Ovary (tissue), 3 donors: Measurements from ENCODE around the gene DPP3.

Experiments used
- EP300 ChIP-seq: sonication (generic); formaldehyde crosslinking; IDR thresholded peaks from one replicate; pipeline ENCODE4 v1.6.1; 2017; ENCODE audit warnings: antibody characterized with exemption
- POLR2A ChIP-seq: fragments of 450-650 bp; IDR thresholded peaks from one replicate; pipeline ENCODE4 v1.6.1; 2017; ENCODE audit warnings: antibody characterized with exemption, mild to moderate bottlenecking, moderate library complexity
- TF ChIP-seq, protein P1 (sequence below), 3 donors: fragments of 450-650 bp in 2 of 3; fragments of 200-600 bp in 1 of 3; IDR thresholded peaks; one replicate each; pipeline versions ENCODE4 v1.5.1 to v1.8.0; 2016 to 2022; ENCODE audit warnings: antibody characterized with exemption in 3 of 3, mild to moderate bottlenecking in 1 of 3
- donor health status: DM: no; HTN: no; CAD: no.

DNA sequence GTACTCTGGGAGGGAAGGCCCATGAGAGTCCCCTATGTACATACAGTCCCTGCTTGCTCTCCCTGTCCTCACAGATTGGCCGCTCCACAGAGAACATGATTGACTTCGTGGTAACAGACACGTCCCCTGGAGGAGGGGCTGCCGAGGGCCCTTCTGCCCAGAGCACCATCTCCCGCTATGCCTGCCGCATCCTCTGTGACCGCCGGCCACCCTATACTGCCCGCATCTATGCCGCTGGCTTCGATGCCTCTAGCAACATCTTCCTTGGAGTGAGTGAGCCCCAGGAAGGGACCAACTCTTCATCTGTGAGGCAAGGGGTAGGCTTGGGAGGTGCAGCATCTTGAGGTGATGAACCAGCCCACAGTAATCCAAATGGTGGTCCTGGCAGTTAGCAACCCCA, 7.1 kb upstream of the DPP3 start:
- TF ChIP-seq, protein P1, sequence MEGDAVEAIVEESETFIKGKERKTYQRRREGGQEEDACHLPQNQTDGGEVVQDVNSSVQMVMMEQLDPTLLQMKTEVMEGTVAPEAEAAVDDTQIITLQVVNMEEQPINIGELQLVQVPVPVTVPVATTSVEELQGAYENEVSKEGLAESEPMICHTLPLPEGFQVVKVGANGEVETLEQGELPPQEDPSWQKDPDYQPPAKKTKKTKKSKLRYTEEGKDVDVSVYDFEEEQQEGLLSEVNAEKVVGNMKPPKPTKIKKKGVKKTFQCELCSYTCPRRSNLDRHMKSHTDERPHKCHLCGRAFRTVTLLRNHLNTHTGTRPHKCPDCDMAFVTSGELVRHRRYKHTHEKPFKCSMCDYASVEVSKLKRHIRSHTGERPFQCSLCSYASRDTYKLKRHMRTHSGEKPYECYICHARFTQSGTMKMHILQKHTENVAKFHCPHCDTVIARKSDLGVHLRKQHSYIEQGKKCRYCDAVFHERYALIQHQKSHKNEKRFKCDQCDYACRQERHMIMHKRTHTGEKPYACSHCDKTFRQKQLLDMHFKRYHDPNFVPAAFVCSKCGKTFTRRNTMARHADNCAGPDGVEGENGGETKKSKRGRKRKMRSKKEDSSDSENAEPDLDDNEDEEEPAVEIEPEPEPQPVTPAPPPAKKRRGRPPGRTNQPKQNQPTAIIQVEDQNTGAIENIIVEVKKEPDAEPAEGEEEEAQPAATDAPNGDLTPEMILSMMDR (IDR thresholded peaks at IDR 0.05): no peak
- TF ChIP-seq POLR2A (no peak), EP300 (no peak)
